ENCODE results near the gene MSH2.

DNA sequence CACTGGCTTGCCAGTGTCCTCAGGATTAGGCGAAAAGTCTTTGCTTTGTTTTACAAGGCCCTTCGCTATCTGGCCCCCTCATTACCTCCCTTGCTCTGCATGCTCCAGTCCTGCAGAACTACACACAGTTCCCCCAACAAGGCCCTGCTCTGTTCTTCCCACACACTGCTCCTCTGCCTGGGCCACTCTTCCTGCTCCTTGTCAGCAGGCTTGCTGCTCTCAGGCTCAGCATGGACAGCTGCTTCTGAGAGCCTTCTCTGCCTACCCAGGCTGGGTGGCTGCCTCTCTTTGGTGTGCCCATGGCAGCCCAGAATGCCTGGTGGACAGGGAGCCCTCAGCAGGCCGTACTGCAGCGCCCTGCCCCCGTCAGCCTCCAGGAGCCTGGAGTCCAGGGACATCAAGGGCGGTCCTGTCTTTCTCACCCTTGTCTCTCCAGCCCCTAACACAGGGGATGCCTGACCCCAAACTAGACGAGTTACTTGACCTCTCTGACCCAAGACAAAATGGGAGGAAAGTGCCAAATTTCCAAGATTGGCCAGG lies 111.1 kb downstream of the MSH2 start:
- TF ChIP-seq POLR2A (IDR thresholded peaks at IDR 0.05; ENCODE audit: low read length), result no peak
- no peak for TF ChIP-seq GATA1 (IDR thresholded peaks at IDR 0.05; ENCODE audit: low read depth, low read length)

Data from erythroblast (primary cell).